PC-9 (cell line): ENCODE measurements around the gene CCDC85C.

Experiments
- CTCF ChIP-seq: fragments of 200-600 bp; sonication (generic); conservative IDR thresholded peaks from 2 replicates; pipeline ENCODE4 v1.6.1; 2017; ENCODE audit warnings: mixed run types, antibody characterized with exemption, mild to moderate bottlenecking, moderate library complexity
- EZH2 ChIP-seq: fragments of 200-600 bp; sonication (generic); IDR thresholded peaks from 2 replicates; pipeline ENCODE4 v1.8.0; 2017; ENCODE audit warnings: antibody characterized with exemption, low read depth

GRCh38 chr14:99551034-99551922 lies 52.7 kb downstream of the CCDC85C start:
- TF ChIP-seq CTCF (no peak), EZH2 (no peak)
